OCI-LY7 (cell line): ENCODE measurements around the gene CDH22.

Source experiments
- CTCF ChIP-seq: fragments of 200-600 bp; sonication (generic); conservative IDR thresholded peaks from 2 replicates; pipeline ENCODE4 v1.5.1; 2014; ENCODE audit warnings: mild to moderate bottlenecking, antibody characterized with exemption, low read length, moderate library complexity, mixed read lengths
- EZH2phosphoT487 ChIP-seq: fragments of 200-600 bp; sonication (generic); IDR thresholded peaks from 2 replicates; pipeline ENCODE4 v1.6.1; 2018; ENCODE audit warnings: low read depth, borderline replicate concordance, mild to moderate bottlenecking, mixed run types, antibody characterized with exemption, low read length, moderate library complexity, mixed read lengths

GRCh38 chr20:46273717-46274116, 34.6 kb downstream of the CDH22 start:
- no peak for TF ChIP-seq CTCF
- TF ChIP-seq EZH2phosphoT487, result no peak
